BJ (cell line): ENCODE data around the gene DENND2D. TPM values are rescaled to one million over a fixed set of nuclear protein-coding genes. Genes with fewer than 3 reads are reported as not detected.

Experiments
- CTCF ChIA-PET: fragments of 350-600 bp; formaldehyde crosslinking; extraction: SDS; loops from one replicate; lab custom pipeline; 2021; ENCODE audit warnings: antibody characterized with exemption, inconsistent platforms; lab: Yijun Ruan, JAX
- POLR2A ChIA-PET: fragments of 300-600 bp; sonication (Branson Sonifier 250); formaldehyde crosslinking; extraction: SDS; loops from one replicate; lab custom pipeline; 2021; ENCODE audit warnings: antibody characterized with exemption; lab: Charles Lee
- DNase-seq: peaks from one replicate; pipeline ENCODE4 v3.0.0-alpha.2; 2011; ENCODE audit warnings: low read depth
- H3K27me3 ChIP-seq: 2 replicates; pipeline ENCODE4 v1.6.0; 2011; ENCODE audit warnings: low read length; ENCODE audit not compliant: control insufficient read depth, insufficient read depth
- H3K36me3 ChIP-seq: 2 replicates; pipeline ENCODE4 v1.5.1; 2011; ENCODE audit warnings: low read length; ENCODE audit not compliant: control insufficient read depth, insufficient read depth
- H3K4me3 ChIP-seq: 2 replicates; pipeline ENCODE4 v1.5.1; 2011; ENCODE audit warnings: low read depth, mild to moderate bottlenecking, control low read depth, low read length
- CTCF ChIP-seq: IDR thresholded peaks from 2 replicates; pipeline ENCODE4 v1.5.1; 2011; ENCODE audit warnings: low read depth, mild to moderate bottlenecking, control low read depth, inconsistent platforms, low read length, moderate library complexity; ENCODE audit not compliant: insufficient read depth
- polyA plus RNA-seq: library from polyadenylated mRNA; depleted of rRNA; stranded (reverse); fragments of >200 nt; gene quantifications from 2 replicates; pipeline ENCODE4 v1.2.3, GENCODE V29; 2011

DENND2D gene
- polyA plus RNA-seq, 1 experiment = 3.9 TPM

DNA sequence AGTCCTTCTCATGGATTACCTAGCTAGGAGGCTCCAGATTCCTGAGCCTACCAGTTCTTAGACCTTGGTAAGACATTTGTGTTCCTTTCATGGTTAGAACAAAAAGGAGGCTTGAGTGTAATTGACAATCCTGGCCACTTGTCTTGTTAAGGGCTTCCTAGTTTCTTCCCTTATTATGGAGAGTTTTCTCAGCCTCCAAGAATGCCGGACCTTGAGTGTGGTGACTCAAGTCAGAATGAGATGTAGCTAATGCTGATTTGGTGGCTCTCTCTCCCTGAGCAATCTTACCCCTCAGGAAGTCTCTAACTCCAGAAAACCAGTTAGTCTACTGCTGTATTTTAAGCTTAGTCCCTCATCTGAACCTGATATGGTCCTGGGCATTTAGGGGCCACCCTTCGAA lies 41.4 kb upstream of the DENND2D start:
- Histone ChIP-seq H3K36me3 (no peaks in the 10 kb centered on the region), H3K4me3 (no peak overlapping the region), H3K27me3 (peaks cover 1% of the 10 kb centered on the region; the same call in 1 of the 2 replicates)
- DNase-seq = no peak
- CTCF ChIA-PET = no interaction called here
- POLR2A ChIA-PET = no interaction called here
- no peak for TF ChIP-seq CTCF

- ChIA-PET POLR2A (no interaction called here), CTCF (interaction anchor here (1.6 kb wide), 1 partner anchor 16 kb away, joined by 4 read pairs; no protein-coding TSS in a partner anchor)
- no peak for TF ChIP-seq CTCF
- Histone ChIP-seq H3K36me3 (no peaks in the 10 kb centered on the region), H3K4me3 (no peak overlapping the region), H3K27me3 (peaks cover 1% of the 10 kb centered on the region)
- no peak for DNase-seq
Measured at GRCh38 chr1:111238056-111238795, 37.8 kb upstream of the DENND2D start.

DNA sequence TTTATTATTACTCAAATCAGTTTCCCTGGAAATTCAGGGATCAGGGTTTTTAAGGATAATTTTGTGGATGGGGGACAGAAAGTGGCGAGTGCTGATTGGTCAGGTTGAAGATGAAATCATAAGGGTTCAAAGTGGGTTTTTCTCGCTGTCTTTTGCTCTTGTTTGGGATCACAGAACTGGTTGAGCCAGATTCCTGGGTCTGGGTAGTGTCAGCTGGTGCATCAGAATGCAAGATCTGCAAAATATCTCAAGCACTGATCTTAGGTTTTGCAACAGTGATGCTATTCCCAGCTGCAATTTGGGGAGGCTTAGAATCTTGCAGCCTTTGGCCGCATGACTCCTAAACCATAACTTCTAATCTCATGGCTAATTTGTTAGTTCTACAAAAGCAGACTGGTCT lies 36.4 kb upstream of the DENND2D start:
- Histone ChIP-seq H3K27me3 (peaks cover 1% of the 10 kb centered on the region), H3K4me3 (no peak overlapping the region), H3K36me3 (no peaks in the 10 kb centered on the region)
- POLR2A ChIA-PET = no interaction called here
- TF ChIP-seq CTCF = no peak
- DNase-seq = no peak
- CTCF ChIA-PET = no interaction called here

GRCh38 chr1:111236379-111236778 lies 35.9 kb upstream of the DENND2D start:
- H3K4me3 ChIP-seq = no peak overlapping the region
- ChIA-PET POLR2A (no interaction called here), CTCF (no interaction called here)
- H3K27me3 ChIP-seq = peaks cover 1% of the 10 kb centered on the region
- H3K36me3 ChIP-seq = no peaks in the 10 kb centered on the region
- no peak for TF ChIP-seq CTCF
- no peak for DNase-seq

GRCh38 chr1:111234866-111235265 lies 34.4 kb upstream of the DENND2D start:
- no peak for DNase-seq
- Histone ChIP-seq H3K36me3 (no peaks in the 10 kb centered on the region), H3K27me3 (peaks cover 1% of the 10 kb centered on the region), H3K4me3 (no peak overlapping the region)
- ChIA-PET CTCF (no interaction called here), POLR2A (no interaction called here)
- TF ChIP-seq CTCF = no peak
